Endothelial cell of umbilical vein (primary cell): ENCODE results near the gene CCNC.

Source experiments
- GATA2 ChIP-seq: IDR thresholded peaks from 2 replicates; pipeline ENCODE4 v1.7.0; 2011; ENCODE audit warnings: low read depth, mild to moderate bottlenecking, moderate library complexity, mixed read lengths, low read length; ENCODE audit not compliant: insufficient read length, insufficient read depth
- TF ChIP-seq, protein P1 (sequence below), 2 donors: IDR thresholded peaks; 1 replicate in 1 of 2; 2 replicates in 1 of 2; pipeline ENCODE4 v1.5.1; 2011; ENCODE audit warnings: low read length in 2 of 2, mild to moderate bottlenecking in 2 of 2, moderate library complexity in 2 of 2, control low read depth in 1 of 2, inconsistent platforms in 1 of 2, low read depth in 1 of 2; ENCODE audit not compliant: insufficient read depth in 1 of 2; ENCODE audit errors: extremely low read depth in 1 of 2

GRCh38 chr6:99563056-99563723 is 5.3 kb downstream of the CCNC start:
- TF ChIP-seq, protein P1, sequence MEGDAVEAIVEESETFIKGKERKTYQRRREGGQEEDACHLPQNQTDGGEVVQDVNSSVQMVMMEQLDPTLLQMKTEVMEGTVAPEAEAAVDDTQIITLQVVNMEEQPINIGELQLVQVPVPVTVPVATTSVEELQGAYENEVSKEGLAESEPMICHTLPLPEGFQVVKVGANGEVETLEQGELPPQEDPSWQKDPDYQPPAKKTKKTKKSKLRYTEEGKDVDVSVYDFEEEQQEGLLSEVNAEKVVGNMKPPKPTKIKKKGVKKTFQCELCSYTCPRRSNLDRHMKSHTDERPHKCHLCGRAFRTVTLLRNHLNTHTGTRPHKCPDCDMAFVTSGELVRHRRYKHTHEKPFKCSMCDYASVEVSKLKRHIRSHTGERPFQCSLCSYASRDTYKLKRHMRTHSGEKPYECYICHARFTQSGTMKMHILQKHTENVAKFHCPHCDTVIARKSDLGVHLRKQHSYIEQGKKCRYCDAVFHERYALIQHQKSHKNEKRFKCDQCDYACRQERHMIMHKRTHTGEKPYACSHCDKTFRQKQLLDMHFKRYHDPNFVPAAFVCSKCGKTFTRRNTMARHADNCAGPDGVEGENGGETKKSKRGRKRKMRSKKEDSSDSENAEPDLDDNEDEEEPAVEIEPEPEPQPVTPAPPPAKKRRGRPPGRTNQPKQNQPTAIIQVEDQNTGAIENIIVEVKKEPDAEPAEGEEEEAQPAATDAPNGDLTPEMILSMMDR (IDR thresholded peaks at IDR 0.05; ENCODE audit: extremely low read depth in 1 of 2, insufficient read depth in 1 of 2, low read depth in 1 of 2, low read length in 2 of 2) = no peak
- TF ChIP-seq GATA2 = no peak
